ENCODE measurements around the gene CAPN15.
"Not testable (repeated sequence)": the region's sequence is repeated elsewhere in the genome, so short reads cannot be mapped to it uniquely, and the experiment has no call there.

- not testable (repeated sequence) for TF ChIP-seq CTCF (IDR thresholded peaks at IDR 0.05); POLR2A (IDR thresholded peaks at IDR 0.05; ENCODE audit: low read depth)
Observed at GRCh38 chr16:494676-495075, 32.8 kb upstream of the CAPN15 start.

Measured in esophagus muscularis mucosa (tissue), 3 donors.